Inflammatory macrophage treated with lipopolysaccharide for 1 hour (primary cell): ENCODE measurements around the gene TMEM190.
"Not testable (repeated sequence)": the region's sequence is repeated elsewhere in the genome, so short reads cannot be mapped to it uniquely, and the experiment has no call there.

Experiments
- DNase-seq, 2 donors: peaks; one replicate each; pipeline ENCODE4 v3.0.0-alpha.2; 2020 to 2022

The TMEM190 gene

DNA sequence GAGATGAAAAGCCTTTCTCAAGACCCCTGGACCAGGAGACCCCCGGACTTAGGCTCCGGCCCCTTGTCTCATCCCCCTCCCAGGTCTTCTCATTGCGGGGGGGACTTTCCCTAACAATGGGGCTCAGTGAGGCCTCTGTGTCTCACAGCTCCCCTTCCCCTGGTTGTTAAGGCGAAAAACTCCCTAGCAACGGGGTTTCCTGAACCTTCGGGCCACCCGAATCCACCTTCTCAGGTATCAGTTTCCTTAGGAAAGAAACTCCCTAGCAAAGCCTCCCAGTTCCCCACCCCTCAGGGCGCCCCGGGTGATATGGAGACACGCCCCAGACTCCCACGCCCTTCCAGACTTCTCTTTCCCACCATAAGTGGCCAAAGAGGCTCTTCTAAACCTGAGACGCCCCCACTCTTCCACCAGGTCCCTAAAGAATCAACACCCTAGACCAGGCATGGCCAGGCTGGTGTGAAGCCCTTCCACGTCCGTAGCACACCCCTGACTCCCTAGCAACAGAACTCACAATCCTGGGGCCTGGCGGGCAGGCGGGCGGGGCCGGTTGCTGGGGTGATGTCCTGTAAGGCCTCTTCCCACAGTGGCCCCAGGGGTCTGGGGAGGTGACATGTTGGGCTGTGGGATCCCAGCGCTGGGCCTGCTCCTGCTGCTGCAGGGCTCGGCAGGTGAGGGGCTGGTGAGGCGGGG lies at the start of gene TMEM190:
TMEM190 (plus strand) TSS at position 586 of the 693 bp plus-strand sequence; CDS start at position 614, 28 bp downstream.
- no peak for DNase-seq

DNA sequence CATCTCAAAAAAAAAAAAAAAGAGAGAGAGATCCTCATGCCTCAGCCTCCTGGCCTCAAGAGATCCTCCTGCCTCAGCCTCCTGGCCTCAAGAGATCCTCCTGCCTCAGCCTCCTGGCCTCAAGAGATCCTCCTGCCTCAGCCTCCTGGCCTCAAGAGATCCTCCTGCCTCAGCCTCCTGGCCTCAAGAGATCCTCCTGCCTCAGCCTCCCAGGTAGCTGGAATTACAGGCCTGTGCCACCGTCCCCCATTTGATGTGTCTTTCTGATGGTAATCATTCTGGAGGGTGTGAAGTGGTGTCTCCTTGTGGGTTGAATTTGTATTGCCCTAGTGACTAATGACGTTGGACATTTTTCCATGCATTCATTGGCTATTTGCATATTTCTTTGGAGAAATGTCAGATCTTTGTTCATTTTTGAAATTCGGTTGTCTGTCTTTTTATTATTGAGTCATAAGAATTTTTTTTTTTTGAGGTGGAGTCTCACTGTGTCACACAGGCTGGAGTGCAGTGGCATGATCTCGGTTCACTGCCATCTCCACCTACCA lies 47.8 kb upstream of the TMEM190 start:
- DNase-seq, result peak; percentile 27 to 66

GRCh38 chr19:55329791-55330190 lies 46.8 kb upstream of the TMEM190 start:
- not testable (repeated sequence) for DNase-seq

DNA sequence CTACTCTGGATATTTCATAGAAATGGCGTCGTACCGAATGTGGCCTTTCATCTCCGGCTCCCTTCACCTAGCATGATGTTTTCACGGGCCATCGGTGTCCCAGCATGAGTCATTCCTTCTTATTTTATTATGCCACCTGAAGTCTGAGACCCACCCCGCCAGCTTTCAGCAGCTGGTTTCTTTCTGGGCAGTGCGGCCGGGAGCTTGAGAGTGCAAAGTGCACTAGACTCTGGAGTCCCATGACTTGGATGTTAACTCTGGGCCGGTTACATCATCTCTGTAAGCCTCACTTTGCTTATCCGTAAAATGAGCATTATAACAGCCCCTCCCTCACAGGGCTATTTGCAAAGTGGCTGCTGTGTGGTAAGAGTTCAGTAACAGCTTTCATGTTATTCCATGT lies 42.8 kb upstream of the TMEM190 start:
- DNase-seq, result no peak

GRCh38 chr19:55336101-55336500 lies 40.5 kb upstream of the TMEM190 start:
- peak in 1 of 2 donors; percentile 6 for DNase-seq

GRCh38 chr19:55339105-55339888 lies 37.3 kb upstream of the TMEM190 start, which contains the start of gene KMT5C:
KMT5C (plus strand) TSS chr19:55339876; CDS start chr19:55341937, 2,061 bp downstream.
- peak; percentile 100 for DNase-seq

DNA sequence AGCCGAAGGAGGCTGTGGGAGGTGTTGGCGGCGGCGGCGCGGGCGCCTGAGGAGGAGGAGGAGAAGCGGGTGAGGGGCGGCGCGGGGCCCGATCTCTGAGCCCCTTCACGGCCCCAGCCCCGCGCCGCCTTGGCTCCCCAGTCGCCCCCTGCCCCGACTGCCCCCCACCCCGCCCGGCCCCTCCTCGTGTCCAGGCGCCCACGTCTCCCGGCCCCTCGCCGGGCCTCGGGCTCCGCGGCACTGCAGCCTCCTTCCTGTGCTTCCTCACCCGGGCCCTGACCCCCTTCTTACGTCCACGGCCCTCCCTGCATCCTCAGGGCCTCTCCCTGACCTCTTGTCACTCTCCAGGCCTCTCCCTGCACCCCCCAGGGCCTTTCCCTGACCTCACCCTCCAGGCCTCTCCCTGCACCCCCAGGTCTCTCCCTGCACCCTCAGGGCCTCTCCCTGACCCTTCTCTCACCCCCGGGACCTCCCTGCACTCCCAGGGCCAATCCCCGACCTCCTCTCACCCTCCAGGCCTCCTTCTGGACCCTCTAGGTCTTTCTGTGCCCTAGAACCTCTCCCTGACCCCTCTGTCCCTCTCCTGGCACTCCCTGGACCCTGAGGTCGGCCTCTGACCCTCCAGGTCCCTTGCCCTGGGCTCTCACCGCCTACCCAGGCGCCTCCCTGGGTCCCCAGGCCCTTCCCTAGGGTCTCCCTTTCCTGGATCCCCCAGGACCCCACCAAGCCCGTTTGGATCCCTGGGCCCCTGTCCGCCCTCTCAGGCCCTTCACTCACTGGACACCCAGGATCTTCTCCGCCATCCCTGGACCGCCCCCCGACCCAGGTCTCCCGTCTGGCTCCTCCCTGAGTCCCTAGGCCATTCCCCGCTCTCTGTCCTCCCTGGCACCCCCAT lies 36.5 kb upstream of the TMEM190 start:
- DNase-seq, result peak in 1 of 2 donors; percentile 58

GRCh38 chr19:55340784-55341147 lies 35.9 kb upstream of the TMEM190 start:
- peak in 1 of 2 donors; percentile 5 for DNase-seq

DNA sequence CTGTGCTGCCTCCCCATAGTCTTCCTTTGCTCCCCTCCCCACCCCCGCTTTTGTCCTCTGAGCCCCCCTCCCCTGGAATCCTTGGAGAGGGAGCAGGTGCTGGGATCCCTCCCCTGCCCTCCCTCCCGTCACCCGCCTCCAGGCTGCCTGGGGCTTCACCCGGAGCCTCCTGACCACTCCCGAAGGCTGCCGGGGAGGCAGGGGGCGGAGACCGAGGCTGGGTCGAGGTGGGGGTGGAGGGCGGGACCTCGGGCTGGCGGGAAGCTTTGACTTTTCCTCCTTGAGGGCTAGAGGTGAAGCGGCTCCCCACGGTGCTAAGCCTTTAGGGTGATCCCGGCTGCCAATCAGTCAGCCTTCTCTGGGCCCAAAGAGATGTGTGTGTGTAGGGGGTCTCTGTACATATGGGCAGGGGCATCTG lies 35.4 kb upstream of the TMEM190 start:
- peak; percentile 73 to 76 for DNase-seq

DNA sequence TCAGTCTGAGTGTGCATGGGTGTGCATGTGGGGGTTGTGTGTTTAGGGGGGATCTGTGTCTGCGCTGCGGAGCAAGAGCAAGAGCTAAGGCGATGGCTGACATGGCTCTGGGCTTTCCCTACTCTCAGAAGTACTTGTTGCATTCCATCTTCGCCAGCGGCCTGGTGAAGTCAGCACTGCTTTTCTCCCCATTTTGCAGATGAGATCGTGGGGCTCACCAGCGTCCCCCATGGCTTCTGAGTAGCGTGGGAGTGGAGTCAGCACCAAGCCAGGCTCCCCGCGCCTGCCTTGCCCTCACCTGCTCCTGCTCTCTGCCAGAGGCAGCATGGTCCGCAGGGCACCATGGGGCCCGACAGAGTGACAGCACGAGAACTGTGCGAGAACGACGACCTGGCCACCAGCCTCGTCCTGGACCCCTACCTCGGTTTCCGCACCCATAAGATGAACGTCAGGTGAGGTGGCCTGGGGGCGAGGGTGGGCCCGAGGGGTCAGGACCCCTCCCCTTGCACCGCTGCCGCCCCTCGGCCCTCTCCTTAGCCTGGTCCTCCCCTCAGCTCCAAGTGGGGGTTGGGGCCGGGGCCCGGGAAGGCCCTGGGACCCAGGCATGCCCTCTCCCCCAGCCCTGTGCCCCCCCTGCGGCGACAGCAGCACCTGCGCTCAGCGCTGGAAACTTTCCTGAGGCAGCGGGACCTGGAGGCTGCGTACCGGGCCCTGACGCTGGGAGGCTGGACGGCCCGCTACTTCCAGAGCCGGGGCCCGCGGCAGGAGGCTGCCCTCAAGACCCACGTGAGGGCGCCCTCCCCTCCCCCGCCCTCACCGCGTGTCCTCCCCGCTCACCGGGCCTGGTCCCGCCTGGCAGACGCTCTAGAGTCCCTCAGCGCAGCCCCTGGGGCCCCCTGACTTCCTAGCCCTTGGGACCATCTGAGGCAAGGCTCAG lies 34.8 kb upstream of the TMEM190 start:
- no peak for DNase-seq

GRCh38 chr19:55344444-55344843 lies 32.2 kb upstream of the TMEM190 start:
- no peak for DNase-seq

GRCh38 chr19:55345101-55345817 lies 31.4 kb upstream of the TMEM190 start:
- DNase-seq, result no peak

GRCh38 chr19:55345818-55346724 lies 30.6 kb upstream of the TMEM190 start:
- DNase-seq, result no peak

DNA sequence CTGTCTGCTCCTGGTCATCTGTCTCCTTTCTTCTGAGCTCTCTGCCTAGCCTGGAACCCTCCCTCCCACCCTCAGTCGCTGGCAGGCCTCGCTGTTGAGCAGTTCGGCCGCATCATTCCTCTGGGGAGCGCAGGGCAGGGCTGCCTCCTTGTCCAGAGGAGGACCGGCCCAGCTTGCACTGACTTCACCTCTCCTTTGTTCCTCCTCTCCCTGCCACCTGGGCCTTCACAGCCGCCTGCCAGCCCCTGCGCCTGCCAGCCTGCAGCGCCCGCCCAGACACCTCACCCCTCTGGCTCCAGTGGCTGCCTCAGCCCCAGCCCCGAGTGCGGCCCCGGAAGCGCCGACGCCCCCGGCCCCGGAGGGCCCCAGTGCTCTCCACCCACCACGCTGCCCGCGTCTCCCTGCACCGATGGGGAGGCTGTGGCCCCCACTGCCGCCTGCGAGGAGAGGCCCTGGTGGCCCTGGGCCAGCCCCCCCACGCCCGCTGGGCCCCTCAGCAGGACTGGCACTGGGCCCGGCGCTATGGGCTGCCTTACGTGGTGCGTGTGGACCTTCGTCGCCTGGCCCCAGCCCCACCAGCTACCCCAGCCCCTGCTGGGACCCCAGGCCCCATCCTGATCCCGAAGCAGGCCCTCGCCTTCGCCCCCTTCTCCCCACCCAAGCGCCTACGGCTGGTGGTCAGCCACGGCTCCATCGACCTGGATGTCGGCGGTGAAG lies 29.7 kb upstream of the TMEM190 start:
- no peak for DNase-seq

- no peak for DNase-seq
Observed at GRCh38 chr19:55347442-55348009, 29.1 kb upstream of the TMEM190 start.

GRCh38 chr19:55348317-55349034 lies 28.1 kb upstream of the TMEM190 start:
- no peak for DNase-seq

GRCh38 chr19:55350620-55351315 lies 25.9 kb upstream of the TMEM190 start:
- no peak for DNase-seq
